Measurements from ENCODE around the gene PCDHGA6. TPM values are rescaled to one million over a fixed set of nuclear protein-coding genes. Genes with fewer than 3 reads are reported as not detected.

Gene PCDHGA6
- total RNA-seq, 1 donor from 2014 or later = 4.3 TPM

DNA sequence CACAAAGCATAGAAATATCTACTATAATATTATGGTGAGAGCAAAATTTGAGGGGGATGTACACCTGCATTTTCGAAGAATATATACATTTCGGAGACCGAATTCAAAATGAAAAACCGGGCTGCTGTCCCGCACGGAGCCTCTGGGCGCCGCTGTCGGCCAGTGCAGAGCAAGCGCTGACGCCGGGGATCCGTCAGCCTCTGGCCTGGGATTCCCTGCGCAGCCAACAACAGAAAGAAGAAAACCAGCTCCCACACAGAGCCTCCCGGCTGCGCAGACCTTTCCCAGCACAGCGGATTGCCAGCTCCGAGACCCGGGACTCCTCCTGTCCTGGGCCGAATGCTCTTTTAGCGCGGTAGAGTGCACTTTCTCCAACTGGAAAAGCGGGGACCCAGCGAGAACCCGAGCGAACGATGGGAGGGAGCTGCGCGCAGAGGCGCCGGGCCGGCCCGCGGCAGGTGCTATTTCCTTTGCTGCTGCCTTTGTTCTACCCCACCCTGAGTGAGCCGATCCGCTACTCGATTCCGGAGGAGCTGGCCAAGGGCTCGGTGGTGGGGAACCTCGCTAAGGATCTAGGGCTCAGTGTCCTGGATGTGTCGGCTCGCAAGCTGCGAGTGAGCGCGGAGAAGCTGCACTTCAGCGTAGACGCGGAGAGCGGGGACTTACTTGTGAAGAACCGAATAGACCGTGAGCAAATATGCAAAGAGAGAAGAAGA lies 34.3 kb downstream of the PCDHGA6 start, which contains the start of gene PCDHGB6:
TSS of gene PCDHGB6 (plus strand) at position 232 of the 716 bp plus-strand sequence. CDS start at position 414, 182 bp downstream.

DNA sequence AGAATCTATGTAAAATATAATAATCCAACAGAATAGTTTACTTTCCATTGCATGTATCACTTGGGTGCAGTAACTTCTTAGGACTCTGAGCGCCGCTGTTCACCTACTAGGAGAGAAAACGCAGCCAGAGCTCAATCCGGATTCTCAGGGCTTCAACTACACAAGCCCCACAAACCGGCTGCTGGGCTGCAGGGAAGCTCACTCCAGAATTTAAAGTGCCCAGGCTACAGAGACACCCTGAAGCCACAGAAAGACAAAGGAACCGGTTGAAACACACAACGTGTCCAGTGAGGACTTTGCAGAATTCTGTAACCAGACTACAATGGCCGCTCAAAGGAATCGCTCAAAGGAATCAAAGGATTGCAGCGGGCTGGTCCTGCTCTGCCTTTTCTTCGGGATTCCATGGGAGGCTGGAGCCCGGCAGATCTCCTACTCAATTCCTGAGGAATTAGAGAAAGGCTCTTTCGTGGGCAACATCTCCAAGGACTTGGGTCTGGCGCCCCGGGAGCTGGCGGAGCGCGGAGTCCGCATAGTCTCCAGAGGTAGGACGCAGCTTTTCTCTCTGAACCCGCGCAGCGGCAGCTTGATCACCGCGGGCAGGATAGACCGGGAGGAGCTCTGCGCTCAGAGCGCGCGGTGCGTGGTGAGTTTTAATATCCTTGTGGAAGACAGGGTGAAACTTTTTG lies 39.3 kb downstream of the PCDHGA6 start, which contains the start of gene PCDHGA10:
TSS of gene PCDHGA10 (plus strand) at position 134 of the 686 bp plus-strand sequence. CDS start at position 323, 189 bp downstream.

DNA sequence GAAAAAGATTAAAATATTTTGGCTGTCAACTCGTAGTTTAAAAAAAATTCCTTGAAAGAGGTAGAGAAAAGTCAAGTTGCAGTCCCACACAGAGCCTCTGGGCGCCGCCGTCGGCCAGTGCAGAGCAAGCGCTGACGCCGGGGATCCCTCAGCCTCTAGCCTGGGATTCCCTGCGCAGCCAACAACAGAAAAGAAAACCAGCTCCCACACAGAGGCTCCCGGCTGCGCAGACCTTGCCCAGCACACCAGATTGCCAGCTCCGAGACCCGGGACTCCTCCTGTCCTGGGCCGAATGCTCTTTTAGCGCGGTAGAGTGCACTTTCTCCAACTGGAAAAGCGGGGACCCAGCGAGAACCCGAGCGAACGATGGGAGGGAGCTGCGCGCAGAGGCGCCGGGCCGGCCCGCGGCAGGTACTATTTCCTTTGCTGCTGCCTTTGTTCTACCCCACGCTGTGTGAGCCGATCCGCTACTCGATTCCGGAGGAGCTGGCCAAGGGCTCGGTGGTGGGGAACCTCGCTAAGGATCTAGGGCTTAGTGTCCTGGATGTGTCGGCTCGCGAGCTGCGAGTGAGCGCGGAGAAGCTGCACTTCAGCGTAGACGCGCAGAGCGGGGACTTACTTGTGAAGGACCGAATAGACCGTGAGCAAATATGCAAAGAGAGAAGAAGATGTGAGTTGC lies 43.9 kb downstream of the PCDHGA6 start, which contains the start of gene PCDHGB7:
TSS of gene PCDHGB7 (plus strand) at position 184 of the 679 bp plus-strand sequence. CDS start at position 367, 183 bp downstream.

DNA sequence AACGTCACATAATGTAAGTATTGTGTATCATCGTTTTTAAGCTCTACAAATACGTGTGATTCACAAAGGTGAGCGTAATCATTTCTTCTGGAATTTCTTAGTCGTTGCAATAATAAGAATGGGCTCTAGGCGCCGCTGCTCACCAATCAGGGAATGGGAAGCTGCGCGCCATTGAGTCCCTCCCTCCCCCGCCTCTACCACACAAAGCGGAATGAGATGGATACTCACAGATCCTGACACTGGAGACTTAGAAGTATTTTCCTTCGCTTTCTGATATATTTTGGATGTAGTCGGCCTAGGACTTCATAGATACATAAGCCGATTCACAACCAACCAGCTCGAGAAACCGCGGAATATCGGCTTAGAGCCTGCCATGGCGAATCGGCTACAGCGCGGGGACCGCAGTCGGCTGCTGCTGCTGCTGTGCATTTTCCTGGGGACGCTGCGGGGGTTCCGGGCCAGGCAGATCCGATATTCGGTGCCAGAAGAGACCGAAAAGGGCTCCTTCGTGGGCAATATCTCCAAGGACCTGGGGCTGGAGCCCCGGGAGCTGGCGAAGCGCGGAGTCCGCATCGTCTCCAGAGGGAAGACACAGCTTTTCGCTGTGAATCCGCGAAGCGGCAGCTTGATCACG lies 47.3 kb downstream of the PCDHGA6 start, which contains the start of gene PCDHGA11:
TSS of gene PCDHGA11 (plus strand) at position 197 of the 634 bp plus-strand sequence. CDS start at position 374, 177 bp downstream.

Other genes starting within 250 kb of the PCDHGA6 start
- gene PCDHB5, start 238.7 kb upstream of the PCDHGA6 start, total RNA-seq = 0.34 and 2.2 TPM in 2 replicates
- 0.12 TPM in 1 of 2 replicates, not detected in the other for gene PCDHB6, start 223.8 kb upstream of the PCDHGA6 start, total RNA-seq
- gene PCDHB7, start 201.2 kb upstream of the PCDHGA6 start, total RNA-seq = 0.23 and 0.34 TPM in 2 replicates
- not detected in 2 replicates for gene PCDHB8, start 196.1 kb upstream of the PCDHGA6 start, total RNA-seq
- under 0.01 and 1.1 TPM in 2 replicates for gene PCDHB16, start 191.5 kb upstream of the PCDHGA6 start, total RNA-seq
- gene PCDHB9, start 186.7 kb upstream of the PCDHGA6 start, total RNA-seq = 0.23 and 0.43 TPM in 2 replicates
- gene PCDHB10, start 181.5 kb upstream of the PCDHGA6 start, total RNA-seq = 0.12 and 0.17 TPM in 2 replicates
- 0.12 TPM in 1 of 2 replicates, not detected in the other for gene PCDHB11, start 174.3 kb upstream of the PCDHGA6 start, total RNA-seq
- under 0.01 and 0.26 TPM in 2 replicates for gene PCDHB12, start 165.2 kb upstream of the PCDHGA6 start, total RNA-seq
- 0.35 and 0.43 TPM in 2 replicates for gene PCDHB13, start 160.0 kb upstream of the PCDHGA6 start, total RNA-seq
- 0.70 TPM in 1 of 2 replicates, not detected in the other for gene PCDHB14, start 150.5 kb upstream of the PCDHGA6 start, total RNA-seq
- under 0.01 and 0.12 TPM in 2 replicates for gene PCDHB15, start 128.5 kb upstream of the PCDHGA6 start, total RNA-seq
- gene SLC25A2, start 69.8 kb upstream of the PCDHGA6 start, total RNA-seq = not detected in 2 replicates
- 34.3 and 45.5 TPM in 2 replicates for gene TAF7, start 53.1 kb upstream of the PCDHGA6 start, total RNA-seq
- 0.35 and 0.85 TPM in 2 replicates for gene PCDHGA1, start 43.4 kb upstream of the PCDHGA6 start, total RNA-seq
- gene PCDHGA2, start 35.1 kb upstream of the PCDHGA6 start, total RNA-seq = 2.2 and 3.5 TPM in 2 replicates
- 1.8 and 4.4 TPM in 2 replicates for gene PCDHGA3, start 30.1 kb upstream of the PCDHGA6 start, total RNA-seq
- gene PCDHGB1, start 23.8 kb upstream of the PCDHGA6 start, total RNA-seq = 0.82 and 0.94 TPM in 2 replicates
- gene PCDHGA4, start 18.9 kb upstream of the PCDHGA6 start, total RNA-seq = 2.8 and 3.9 TPM in 2 replicates
- 0.77 and 3.3 TPM in 2 replicates for gene PCDHGB2, start 13.9 kb upstream of the PCDHGA6 start, total RNA-seq
- 0.68 and 2.1 TPM in 2 replicates for gene PCDHGA5, start 9.7 kb upstream of the PCDHGA6 start, total RNA-seq
- 0.58 and 1.8 TPM in 2 replicates for gene PCDHGB3, start 3.6 kb upstream of the PCDHGA6 start, total RNA-seq
- gene PCDHGA7, start 8.9 kb downstream of the PCDHGA6 start, total RNA-seq = 4.4 and 5.1 TPM in 2 replicates
- gene PCDHGB4, start 13.8 kb downstream of the PCDHGA6 start, total RNA-seq = 11.6 and 12.8 TPM in 2 replicates
- gene PCDHGA8, start 18.7 kb downstream of the PCDHGA6 start, total RNA-seq = 0.70 and 1.4 TPM in 2 replicates
- 19.2 and 23.3 TPM in 2 replicates for gene PCDHGB5, start 24.1 kb downstream of the PCDHGA6 start, total RNA-seq
- 1.4 and 2.5 TPM in 2 replicates for gene PCDHGA9, start 28.9 kb downstream of the PCDHGA6 start, total RNA-seq
- 0.93 and 1.4 TPM in 2 replicates for gene PCDHGB6, start 34.1 kb downstream of the PCDHGA6 start, total RNA-seq
- gene PCDHGA10, start 39.1 kb downstream of the PCDHGA6 start, total RNA-seq = 6.9 and 8.6 TPM in 2 replicates
- 8.3 and 12.5 TPM in 2 replicates for gene PCDHGB7, start 43.8 kb downstream of the PCDHGA6 start, total RNA-seq
- gene PCDHGA11, start 47.2 kb downstream of the PCDHGA6 start, total RNA-seq = 11.7 and 12.9 TPM in 2 replicates
- 18.8 and 27.2 TPM in 2 replicates for gene PCDHGA12, start 56.6 kb downstream of the PCDHGA6 start, total RNA-seq
- 55.5 and 77.5 TPM in 2 replicates for gene PCDHGC3, start 102.1 kb downstream of the PCDHGA6 start, total RNA-seq
- gene PCDHGC4, start 111.1 kb downstream of the PCDHGA6 start, total RNA-seq = 0.23 and 0.26 TPM in 2 replicates
- gene PCDHGC5, start 115.2 kb downstream of the PCDHGA6 start, total RNA-seq = 0.43 and 0.58 TPM in 2 replicates
- 20.5 and 27.1 TPM in 2 replicates for gene DIAPH1, start 245.1 kb downstream of the PCDHGA6 start, total RNA-seq